KBM-7 (cell line): ENCODE measurements around the gene PHTF1.

Experiments used
- DNase-seq: peaks from one replicate; pipeline ENCODE4 v3.0.0-alpha.2; 2015
- in situ Hi-C: fragments of 300-500 bp; cut with MboI; formaldehyde crosslinking; loops from 2 replicates; pipeline ENCODE4 v1.14.3; 2020; ENCODE audit warnings: low sequenced_read_pairs, low pct_unique_long_range_greater_than_20kb, mixed read lengths

The PHTF1 gene

GRCh38 chr1:113759333-113760101 lies at the start of gene PHTF1:
Gene PHTF1, minus strand, starts transcription at chr1:113759486. Its CDS starts 783 bp downstream, at chr1:113758703.
- in situ Hi-C loops: no loop called here
- peak; percentile 91 for DNase-seq

- in situ Hi-C loops: no loop called here
- DNase-seq: no peak
Measured at GRCh38 chr1:113808450-113809195, 49.3 kb upstream of the PHTF1 start.

- no peak for DNase-seq
- in situ Hi-C loops: no loop called here
Measured at GRCh38 chr1:113805639-113806038, 46.4 kb upstream of the PHTF1 start.

GRCh38 chr1:113805256-113805531 lies 45.9 kb upstream of the PHTF1 start:
- no peak for DNase-seq
- in situ Hi-C loops: no loop called here

GRCh38 chr1:113804421-113805255 lies 45.4 kb upstream of the PHTF1 start:
- DNase-seq: no peak
- in situ Hi-C loops: no loop called here

GRCh38 chr1:113802367-113803007 lies 43.2 kb upstream of the PHTF1 start:
- no peak for DNase-seq
- in situ Hi-C loops: no loop called here

- in situ Hi-C loops: no loop called here
- DNase-seq: no peak
Measured at GRCh38 chr1:113800487-113800886, 41.2 kb upstream of the PHTF1 start.

GRCh38 chr1:113797472-113797871 lies 38.2 kb upstream of the PHTF1 start:
- in situ Hi-C loops: no loop called here
- DNase-seq: no peak

GRCh38 chr1:113793878-113794834 lies 34.9 kb upstream of the PHTF1 start:
- no peak for DNase-seq
- in situ Hi-C loops: no loop called here

GRCh38 chr1:113792986-113793385 lies 33.7 kb upstream of the PHTF1 start:
- DNase-seq: no peak
- in situ Hi-C loops: no loop called here

- in situ Hi-C loops: no loop called here
- DNase-seq: no peak
Measured at GRCh38 chr1:113792471-113792870, 33.2 kb upstream of the PHTF1 start.

GRCh38 chr1:113788802-113789201 lies 29.5 kb upstream of the PHTF1 start:
- in situ Hi-C loops: no loop called here
- DNase-seq: no peak

GRCh38 chr1:113787663-113788062 lies 28.4 kb upstream of the PHTF1 start:
- DNase-seq: no peak
- in situ Hi-C loops: no loop called here

- DNase-seq: no peak
- in situ Hi-C loops: no loop called here
Measured at GRCh38 chr1:113786069-113786468, 26.8 kb upstream of the PHTF1 start.

- in situ Hi-C loops: no loop called here
- DNase-seq: no peak
Measured at GRCh38 chr1:113784104-113784779, 25.0 kb upstream of the PHTF1 start.

GRCh38 chr1:113783254-113784103 lies 24.2 kb upstream of the PHTF1 start:
- in situ Hi-C loops: no loop called here
- peak; percentile 89 for DNase-seq

- in situ Hi-C loops: no loop called here
- DNase-seq: no peak
Measured at GRCh38 chr1:113782406-113782805, 23.1 kb upstream of the PHTF1 start.
